ENCODE measurements around the gene ABHD15. TPM values are rescaled to one million over a fixed set of nuclear protein-coding genes. Genes with fewer than 3 reads are reported as not detected.

The ABHD15 gene
- total and polyA plus RNA-seq, 2 donors from 2014 or later, result 8.9 to 9.8 TPM

GRCh38 chr17:29544066-29544465 is 22.8 kb downstream of the ABHD15 start:
- Histone ChIP-seq H3K9ac (ENCODE audit: low read length in 3 of 3) (no peak overlapping the region), H3K27me3 (ENCODE audit: control insufficient read depth, insufficient read depth, low read length) (no peaks in the 10 kb centered on the region), H3K27ac (ENCODE audit: low read depth in 2 of 2, low read length in 2 of 2) (no peak overlapping the region), H3K4me3 (ENCODE audit: low read length in 3 of 3) (no peak overlapping the region), H3K4me1 (ENCODE audit: control insufficient read depth in 2 of 3, insufficient read depth in 2 of 3, low read depth in 1 of 3, low read length in 3 of 3) (peaks cover 0 to 3% (median under 1%) of the 10 kb centered on the region in 3 donors), H3K36me3 (ENCODE audit: control insufficient read depth in 2 of 3, insufficient read depth in 3 of 3, low read length in 3 of 3) (peaks cover 6 to 14% (median 12%) of the 10 kb centered on the region in 3 donors), H3K9me3 (ENCODE audit: control insufficient read depth in 2 of 3, insufficient read depth in 1 of 3, low read length in 3 of 3) (no peaks in the 10 kb centered on the region)
- TF ChIP-seq, protein P1, sequence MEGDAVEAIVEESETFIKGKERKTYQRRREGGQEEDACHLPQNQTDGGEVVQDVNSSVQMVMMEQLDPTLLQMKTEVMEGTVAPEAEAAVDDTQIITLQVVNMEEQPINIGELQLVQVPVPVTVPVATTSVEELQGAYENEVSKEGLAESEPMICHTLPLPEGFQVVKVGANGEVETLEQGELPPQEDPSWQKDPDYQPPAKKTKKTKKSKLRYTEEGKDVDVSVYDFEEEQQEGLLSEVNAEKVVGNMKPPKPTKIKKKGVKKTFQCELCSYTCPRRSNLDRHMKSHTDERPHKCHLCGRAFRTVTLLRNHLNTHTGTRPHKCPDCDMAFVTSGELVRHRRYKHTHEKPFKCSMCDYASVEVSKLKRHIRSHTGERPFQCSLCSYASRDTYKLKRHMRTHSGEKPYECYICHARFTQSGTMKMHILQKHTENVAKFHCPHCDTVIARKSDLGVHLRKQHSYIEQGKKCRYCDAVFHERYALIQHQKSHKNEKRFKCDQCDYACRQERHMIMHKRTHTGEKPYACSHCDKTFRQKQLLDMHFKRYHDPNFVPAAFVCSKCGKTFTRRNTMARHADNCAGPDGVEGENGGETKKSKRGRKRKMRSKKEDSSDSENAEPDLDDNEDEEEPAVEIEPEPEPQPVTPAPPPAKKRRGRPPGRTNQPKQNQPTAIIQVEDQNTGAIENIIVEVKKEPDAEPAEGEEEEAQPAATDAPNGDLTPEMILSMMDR (IDR thresholded peaks at IDR 0.05; ENCODE audit: borderline replicate concordance, extremely low read depth, insufficient read depth), result no peak
- intact Hi-C loops (cut with DNase I), result no loop called here
- no peak for DNase-seq
- FAIRE-seq, result no peak

DNA sequence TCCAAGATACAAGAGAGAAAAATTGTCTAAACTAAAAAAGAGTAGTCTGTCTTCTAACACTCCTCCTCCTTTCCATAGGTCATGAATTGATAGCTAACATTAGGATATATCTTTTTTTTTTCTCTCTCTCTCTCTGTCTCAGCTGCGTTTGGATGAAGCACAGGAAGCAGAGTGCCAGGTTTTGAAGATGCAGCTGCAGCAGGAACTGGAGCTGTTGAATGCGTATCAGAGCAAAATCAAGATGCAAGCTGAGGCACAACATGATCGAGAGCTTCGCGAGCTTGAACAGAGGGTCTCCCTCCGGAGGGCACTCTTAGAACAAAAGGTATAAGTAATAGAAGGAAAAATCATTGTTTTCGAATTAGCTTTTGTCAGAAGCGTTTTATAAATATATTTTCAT is 32.9 kb downstream of the ABHD15 start:
- H3K4me1 ChIP-seq (ENCODE audit: control insufficient read depth in 2 of 3, insufficient read depth in 2 of 3, low read depth in 1 of 3, low read length in 3 of 3), result no peaks in the 10 kb centered on the region
- no peak overlapping the region for H3K4me3 ChIP-seq (ENCODE audit: low read length in 3 of 3)
- TF ChIP-seq, protein P1 (IDR thresholded peaks at IDR 0.05; ENCODE audit: borderline replicate concordance, extremely low read depth, insufficient read depth), result no peak
- DNase-seq, result no peak
- no peaks in the 10 kb centered on the region for H3K9me3 ChIP-seq (ENCODE audit: control insufficient read depth in 2 of 3, insufficient read depth in 1 of 3, low read length in 3 of 3)
- H3K27me3 ChIP-seq (ENCODE audit: control insufficient read depth, insufficient read depth, low read length), result no peaks in the 10 kb centered on the region
- no peak for FAIRE-seq
- intact Hi-C loops (cut with DNase I), result loop anchor here (10.0 kb wide), 1 partner anchor 159 kb away; no protein-coding TSS in a partner anchor
- H3K9ac ChIP-seq (ENCODE audit: low read length in 3 of 3), result no peak overlapping the region
- no peak overlapping the region for H3K27ac ChIP-seq (ENCODE audit: low read depth in 2 of 2, low read length in 2 of 2)
- peaks cover 2 to 12% (median 10%) of the 10 kb centered on the region in 3 donors for H3K36me3 ChIP-seq (ENCODE audit: control insufficient read depth in 2 of 3, insufficient read depth in 3 of 3, low read length in 3 of 3)

GRCh38 chr17:29526322-29526721 is 40.5 kb downstream of the ABHD15 start:
- no peak for DNase-seq
- H3K9me3 ChIP-seq (ENCODE audit: control insufficient read depth in 2 of 3, insufficient read depth in 1 of 3, low read length in 3 of 3), result no peaks in the 10 kb centered on the region
- no peaks in the 10 kb centered on the region for H3K27me3 ChIP-seq (ENCODE audit: control insufficient read depth, insufficient read depth, low read length)
- TF ChIP-seq, protein P1 (IDR thresholded peaks at IDR 0.05; ENCODE audit: borderline replicate concordance, extremely low read depth, insufficient read depth), result no peak
- intact Hi-C loops (cut with DNase I), result no loop called here
- no peak overlapping the region for H3K4me3 ChIP-seq (ENCODE audit: low read length in 3 of 3)
- no peak overlapping the region for H3K9ac ChIP-seq (ENCODE audit: low read length in 3 of 3)
- FAIRE-seq, result no peak
- no peak overlapping the region for H3K27ac ChIP-seq (ENCODE audit: low read depth in 2 of 2, low read length in 2 of 2)
- no peaks in the 10 kb centered on the region for H3K4me1 ChIP-seq (ENCODE audit: control insufficient read depth in 2 of 3, insufficient read depth in 2 of 3, low read depth in 1 of 3, low read length in 3 of 3)
- peaks cover 2 to 13% (median 9%) of the 10 kb centered on the region in 3 donors for H3K36me3 ChIP-seq (ENCODE audit: control insufficient read depth in 2 of 3, insufficient read depth in 3 of 3, low read length in 3 of 3)

DNA sequence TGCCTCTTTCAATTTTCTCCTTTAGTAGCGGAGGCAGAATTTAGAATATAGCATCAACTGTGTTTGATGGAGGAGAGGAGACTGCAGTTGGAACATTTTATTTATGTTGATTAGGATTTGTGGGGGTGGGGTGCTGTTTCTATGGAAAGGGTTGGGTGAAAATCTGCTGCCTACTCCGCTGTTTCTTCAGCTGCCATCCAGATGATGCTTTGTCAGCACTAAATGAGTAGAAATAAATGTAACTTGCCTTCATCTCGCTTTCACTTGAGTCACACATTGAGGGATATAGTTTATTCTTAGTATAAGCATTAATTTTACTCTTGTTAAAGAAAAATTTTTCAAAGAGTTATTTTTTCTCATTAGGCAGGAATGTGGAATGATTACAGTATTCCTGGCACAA is 42.1 kb downstream of the ABHD15 start:
- Histone ChIP-seq H3K27ac (ENCODE audit: low read depth in 2 of 2, low read length in 2 of 2) (no peak overlapping the region), H3K4me3 (ENCODE audit: low read length in 3 of 3) (no peak overlapping the region), H3K9ac (ENCODE audit: low read length in 3 of 3) (no peak overlapping the region), H3K36me3 (ENCODE audit: control insufficient read depth in 2 of 3, insufficient read depth in 3 of 3, low read length in 3 of 3) (peaks cover 2 to 20% (median 5%) of the 10 kb centered on the region in 3 donors), H3K27me3 (ENCODE audit: control insufficient read depth, insufficient read depth, low read length) (no peaks in the 10 kb centered on the region), H3K9me3 (ENCODE audit: control insufficient read depth in 2 of 3, insufficient read depth in 1 of 3, low read length in 3 of 3) (no peaks in the 10 kb centered on the region), H3K4me1 (ENCODE audit: control insufficient read depth in 2 of 3, insufficient read depth in 2 of 3, low read depth in 1 of 3, low read length in 3 of 3) (no peaks in the 10 kb centered on the region)
- intact Hi-C loops (cut with DNase I), result no loop called here
- DNase-seq (peak in 1 of 5 donors; percentile 7), FAIRE-seq (no peak)
- TF ChIP-seq, protein P1 (IDR thresholded peaks at IDR 0.05; ENCODE audit: borderline replicate concordance, extremely low read depth, insufficient read depth), result no peak

Measured in kidney (tissue), 14 donors.